LNCAP (cell line): ENCODE measurements around the gene AQP2.

Experiments used
- CTCF ChIP-seq: fragments of 450-650 bp; IDR thresholded peaks from 2 replicates; pipeline ENCODE4 v1.5.1; 2017; ENCODE audit warnings: mild to moderate bottlenecking

The AQP2 gene

GRCh38 chr12:49944046-49944445 is 6.5 kb upstream of the AQP2 start:
- no peak for TF ChIP-seq CTCF

- TF ChIP-seq CTCF: no peak
Observed at GRCh38 chr12:49944718-49945117, 5.8 kb upstream of the AQP2 start.

GRCh38 chr12:49945394-49946080 is 5.0 kb upstream of the AQP2 start:
- peak; percentile 97 for TF ChIP-seq CTCF

GRCh38 chr12:49946086-49946485 is 4.5 kb upstream of the AQP2 start:
- TF ChIP-seq CTCF: no peak

GRCh38 chr12:49946497-49946896 is 4.0 kb upstream of the AQP2 start:
- no peak for TF ChIP-seq CTCF

- no peak for TF ChIP-seq CTCF
Observed at GRCh38 chr12:49947593-49948226, 2.8 kb upstream of the AQP2 start.

GRCh38 chr12:49948866-49949845 is 1.4 kb upstream of the AQP2 start:
- TF ChIP-seq CTCF: no peak
